ENCODE results near the gene KLHL6. TPM values are rescaled to one million over a fixed set of nuclear protein-coding genes. Genes with fewer than 3 reads are reported as not detected.

The KLHL6 gene
- total and polyA plus RNA-seq, 2 of the 8 experiments (the other 6 are each of a cell fraction or from before 2014, with no cell fraction given), result 0.05 TPM; not detected in 1

- H3K4ac ChIP-seq (replicated peaks; ENCODE audit: insufficient read length, low read depth, low read length), result no peak overlapping the region
- ChIA-PET POLR2A (ENCODE audit: partially characterized antibody) (interaction anchor here (0.7 kb wide), 1 partner anchor 55 kb away, joined by 3 read pairs; the partner anchor contains the start of gene KLHL24), CTCF (ENCODE audit: partially characterized antibody) (interaction anchor here (0.5 to 2.6 kb wide), 7 partner anchors 10 to 111 kb away, joined by 3 to 17 read pairs (median 3); no protein-coding TSS in a partner anchor)
- H3K4me2 ChIP-seq (ENCODE audit: insufficient read depth in 1 of 2, low read depth in 2 of 2, low read length in 2 of 2), result no peak overlapping the region
- H3K23me2 ChIP-seq (ENCODE audit: low read depth, low read length), result no peaks in the 10 kb centered on the region
- no peak overlapping the region for H3K27ac ChIP-seq (ENCODE audit: low read depth, low read length)
- no peaks in the 10 kb centered on the region for H3K36me3 ChIP-seq (ENCODE audit: control insufficient read depth in 2 of 4, insufficient read depth in 4 of 4, low read length in 3 of 4)
- H4K8ac ChIP-seq (ENCODE audit: extremely low read depth, insufficient read depth, low read length), result no peak overlapping the region
- no peak overlapping the region for H3K18ac ChIP-seq (ENCODE audit: extremely low read depth, low read length)
- FAIRE-seq (no peak), DNase-seq (ENCODE audit: low read depth in 1 of 2, low spot score in 2 of 2) (no peak)
- no peak overlapping the region for H3K4me3 ChIP-seq (ENCODE audit: extremely low read depth in 1 of 4, insufficient read depth in 2 of 4, low read depth in 3 of 4, low read length in 4 of 4)
- H3K56ac ChIP-seq (replicated peaks; ENCODE audit: insufficient read length, low read depth, low read length), result no peak overlapping the region
- H2BK5ac ChIP-seq (ENCODE audit: low read depth, low read length), result no peak overlapping the region
- TF ChIP-seq RAD21 (IDR thresholded peaks at IDR 0.05 in 1 of 2, conservative IDR thresholded peaks at IDR 0.05 in 1 of 2; ENCODE audit: low read depth in 2 of 2, low read length in 2 of 2) (no peak), EGR1 (IDR thresholded peaks at IDR 0.05; ENCODE audit: borderline replicate concordance, low read depth, low read length) (no peak), KDM4A (IDR thresholded peaks at IDR 0.05; ENCODE audit: low read depth, low read length, severe bottlenecking) (no peak)
- H3K79me2 ChIP-seq (ENCODE audit: control insufficient read depth in 1 of 2, insufficient read depth in 2 of 2, low read length in 2 of 2), result no peaks in the 10 kb centered on the region
- H3K14ac ChIP-seq (ENCODE audit: insufficient read length), result no peak overlapping the region
- no peak overlapping the region for H4K5ac ChIP-seq (ENCODE audit: insufficient read length, low read depth, low read length)
- 91% methylated on average over 13 of the region's 17 CpGs; no CpG with 5 or more reads in 1 of the 2 experiments for WGBS, 2 experiments (ENCODE audit: extremely low coverage in 1 of 2, insufficient coverage in 1 of 2, insufficient read length in 1 of 2, insufficient replicate concordance in 2 of 2, low coverage in 1 of 2, low lambda C conversion rate in 2 of 2, missing lambda C conversion rate in 1 of 2)
- H2BK120ac ChIP-seq (replicated peaks; ENCODE audit: low read depth, low read length), result no peak overlapping the region
- H3K79me1 ChIP-seq (ENCODE audit: low read depth, low read length), result no peaks in the 10 kb centered on the region
- no peak overlapping the region for H4K91ac ChIP-seq (replicated peaks; ENCODE audit: insufficient read length, low read length)
- H3K9ac ChIP-seq (replicated peaks in 1 of 4; ENCODE audit: extremely low read depth in 1 of 4, low read depth in 3 of 4, low read length in 3 of 4), result no peak overlapping the region
- H2AFZ ChIP-seq (ENCODE audit: low read length), result peak overlapping the region; percentile 52; the same call in 1 of the 2 replicates
- H2BK15ac ChIP-seq (ENCODE audit: low read length), result no peak overlapping the region
- no peaks in the 10 kb centered on the region for H3K9me3 ChIP-seq (ENCODE audit: insufficient read depth in 2 of 2, low read depth in 1 of 2, low read length in 1 of 2)
- no peaks in the 10 kb centered on the region for H3K27me3 ChIP-seq (replicated peaks in 1 of 4; ENCODE audit: control insufficient read depth in 3 of 4, extremely low read depth in 1 of 4, insufficient read depth in 3 of 4, low read length in 3 of 4)
- H2AK5ac ChIP-seq (ENCODE audit: low read depth, low read length), result no peak overlapping the region
- H2BK20ac ChIP-seq (ENCODE audit: low read length), result no peak overlapping the region
- H4K20me1 ChIP-seq (replicated peaks in 1 of 2; ENCODE audit: control insufficient read depth in 1 of 2, insufficient read depth in 2 of 2, low read length in 2 of 2), result no peaks in the 10 kb centered on the region
- no peak overlapping the region for H3K23ac ChIP-seq (ENCODE audit: insufficient read length)
- H3K4me1 ChIP-seq (replicated peaks in 1 of 4; ENCODE audit: control insufficient read depth in 3 of 4, insufficient read depth in 4 of 4, low read length in 3 of 4), result peaks cover 6 to 16% (median 10%) of the 10 kb centered on the region in 4 experiments; a peak in 5 of 7 replicates
- H2BK12ac ChIP-seq (ENCODE audit: low read depth, low read length), result no peak overlapping the region
Measured at GRCh38 chr3:183579967-183580900, 24.7 kb upstream of the KLHL6 start.
